H9 (cell line): ENCODE results near the gene RETSAT. TPM values are rescaled to one million over a fixed set of nuclear protein-coding genes. Genes with fewer than 3 reads are reported as not detected.

Source experiments
- DNase-seq: peaks from one replicate; pipeline ENCODE4 v3.0.0-alpha.2; 2017
- H2AFZ ChIP-seq: one replicate; pipeline ENCODE4 v1.6.1; 2013; ENCODE audit warnings: mild to moderate bottlenecking, low read length, control low read depth, moderate library complexity
- H2AK5ac ChIP-seq: 2 replicates; pipeline ENCODE4 v1.6.1; 2013; ENCODE audit warnings: low read length, control low read depth, mixed read lengths; ENCODE audit not compliant: insufficient read length
- H2BK120ac ChIP-seq: one replicate; pipeline ENCODE4 v1.6.1; 2013; ENCODE audit warnings: low read depth, mild to moderate bottlenecking, low read length, control low read depth, inconsistent platforms; ENCODE audit not compliant: poor library complexity, severe bottlenecking
- H2BK12ac ChIP-seq: 2 replicates; pipeline ENCODE4 v1.6.1; 2013; ENCODE audit warnings: low read length, control low read depth, mixed read lengths, low read depth; ENCODE audit not compliant: insufficient read length
- H2BK15ac ChIP-seq: 2 replicates; pipeline ENCODE4 v1.6.1; 2013; ENCODE audit warnings: low read depth, low read length, control low read depth
- H2BK20ac ChIP-seq: one replicate; pipeline ENCODE4 v1.6.1; 2013; ENCODE audit warnings: low read depth, mild to moderate bottlenecking, low read length, control low read depth, inconsistent platforms; ENCODE audit not compliant: poor library complexity, severe bottlenecking
- H2BK5ac ChIP-seq: 2 replicates; pipeline ENCODE4 v1.6.1; 2013; ENCODE audit warnings: low read length, control low read depth, mixed read lengths; ENCODE audit not compliant: insufficient read length
- H3K14ac ChIP-seq: 2 replicates; pipeline ENCODE4 v1.6.1; 2013; ENCODE audit warnings: low read length, control low read depth; ENCODE audit not compliant: insufficient read depth
- H3K18ac ChIP-seq: 2 replicates; pipeline ENCODE4 v1.6.1; 2013; ENCODE audit warnings: low read depth, mild to moderate bottlenecking, mixed read lengths, low read length, control low read depth; ENCODE audit not compliant: insufficient read length
- H3K23ac ChIP-seq: 2 replicates; pipeline ENCODE4 v1.6.1; 2013; ENCODE audit warnings: low read length, control low read depth, mixed read lengths, low read depth; ENCODE audit not compliant: insufficient read length
- H3K23me2 ChIP-seq: 2 replicates; pipeline ENCODE4 v1.6.1; 2013; ENCODE audit warnings: low read depth, mild to moderate bottlenecking, mixed read lengths, low read length, control low read depth; ENCODE audit not compliant: insufficient read length, poor library complexity, severe bottlenecking
- H3K27ac ChIP-seq: 2 replicates; pipeline ENCODE4 v1.5.1; 2013; ENCODE audit warnings: low read length, control low read depth, mixed read lengths, low read depth; ENCODE audit not compliant: insufficient read length
- H3K27me3 ChIP-seq: 2 replicates; pipeline ENCODE4 v1.6.1; 2013; ENCODE audit warnings: low read length, control low read depth, inconsistent platforms; ENCODE audit not compliant: insufficient read depth
- H3K4ac ChIP-seq: 2 replicates; pipeline ENCODE4 v1.6.1; 2013; ENCODE audit warnings: low read depth, mild to moderate bottlenecking, control low read depth, inconsistent platforms, low read length, moderate library complexity
- H3K4me1 ChIP-seq: 2 replicates; pipeline ENCODE4 v1.6.1; 2013; ENCODE audit warnings: low read length, control low read depth, inconsistent platforms; ENCODE audit not compliant: insufficient read depth
- H3K4me2 ChIP-seq: 2 replicates; pipeline ENCODE4 v1.6.1; 2013; ENCODE audit warnings: low read length, control low read depth, mixed read lengths; ENCODE audit not compliant: insufficient read length, insufficient read depth
- H3K56ac ChIP-seq: 2 replicates; pipeline ENCODE4 v1.6.1; 2013; ENCODE audit warnings: low read depth, mild to moderate bottlenecking, mixed read lengths, low read length, control low read depth; ENCODE audit not compliant: insufficient read length
- H3K79me1 ChIP-seq: 2 replicates; pipeline ENCODE4 v1.6.1; 2013; ENCODE audit warnings: low read depth, mild to moderate bottlenecking, moderate library complexity, low read length, control low read depth, inconsistent platforms; ENCODE audit not compliant: insufficient read depth, poor library complexity, severe bottlenecking
- H3K79me2 ChIP-seq: 2 replicates; pipeline ENCODE4 v1.6.1; 2013; ENCODE audit warnings: low read length, control low read depth, inconsistent platforms; ENCODE audit not compliant: insufficient read depth
- H3K9ac ChIP-seq: 2 replicates; pipeline ENCODE4 v1.6.1; 2013; ENCODE audit warnings: low read length, control low read depth, mixed read lengths; ENCODE audit not compliant: insufficient read length; ENCODE audit errors: extremely low read depth
- H3K9me3 ChIP-seq: one replicate; pipeline ENCODE4 v1.6.1; 2013; ENCODE audit warnings: low read depth, low read length, inconsistent platforms; ENCODE audit not compliant: control insufficient read depth
- H3T11ph ChIP-seq: one replicate; pipeline ENCODE4 v1.6.1; 2013; ENCODE audit warnings: mild to moderate bottlenecking, low read length, control low read depth, inconsistent platforms
- H4K20me1 ChIP-seq: one replicate; pipeline ENCODE4 v1.6.1; 2013; ENCODE audit not compliant: control insufficient read depth, insufficient read length, insufficient read depth
- H4K5ac ChIP-seq: 2 replicates; pipeline ENCODE4 v1.6.1; 2013; ENCODE audit warnings: low read depth, mild to moderate bottlenecking, mixed read lengths, low read length, control low read depth; ENCODE audit not compliant: insufficient read length
- H4K8ac ChIP-seq: replicated peaks from 2 replicates; pipeline ENCODE4 v1.6.1; 2013; ENCODE audit warnings: low read length, control low read depth, mixed read lengths, low read depth; ENCODE audit not compliant: insufficient read length
- H4K91ac ChIP-seq: 2 replicates; pipeline ENCODE4 v1.6.1; 2013; ENCODE audit warnings: low read depth, mild to moderate bottlenecking, moderate library complexity, mixed read lengths, low read length, control low read depth; ENCODE audit not compliant: insufficient read length
- H3K27ac Mint-ChIP-seq, 3 experiments: 2 replicates in 2 of 3; 3 replicates in 1 of 3; pipeline ENCODE4 v1.8.0; 2020 to 2021; ENCODE audit warnings: mixed read lengths in 3 of 3, mild to moderate bottlenecking in 1 of 3, moderate library complexity in 1 of 3
- H3K27me3 Mint-ChIP-seq: 2 replicates; pipeline ENCODE4 v1.8.0; 2021; ENCODE audit warnings: low read depth, mild to moderate bottlenecking, moderate library complexity, mixed read lengths
- H3K36me3 Mint-ChIP-seq, 3 experiments: 2 replicates in 2 of 3; 3 replicates in 1 of 3; pipeline ENCODE4 v1.8.0; 2020 to 2021; ENCODE audit warnings: low read depth in 3 of 3, mixed read lengths in 3 of 3; ENCODE audit not compliant: insufficient read depth in 1 of 3
- H3K4me1 Mint-ChIP-seq, 2 experiments: 2 replicates each; pipeline ENCODE4 v1.8.0; 2020; ENCODE audit warnings: mixed read lengths in 2 of 2
- H3K4me3 Mint-ChIP-seq, 2 experiments: 2 replicates in 1 of 2; 3 replicates in 1 of 2; pipeline ENCODE4 v1.8.0; 2020 to 2021; ENCODE audit warnings: mild to moderate bottlenecking in 2 of 2, mixed read lengths in 2 of 2, moderate library complexity in 1 of 2
- H3K9me3 Mint-ChIP-seq, 2 experiments: 2 replicates in 1 of 2; 3 replicates in 1 of 2; pipeline ENCODE4 v1.8.0; 2020; ENCODE audit warnings: mild to moderate bottlenecking in 2 of 2, mixed read lengths in 2 of 2, moderate library complexity in 1 of 2
- WGBS: extraction: QIAGEN DNeasy Blood & Tissue Kit; methylation state at CpG from one replicate; pipeline ENCODE4 v1.1.7; 2013; ENCODE audit warnings: missing lambda C conversion rate, low lambda C conversion rate, mixed read lengths; ENCODE audit not compliant: insufficient read length; ENCODE audit errors: extremely low coverage; 5-methylcytosine and 5-hydroxymethylcytosine counted together
- total RNA-seq: library from RNA; stranded (reverse); gene quantifications from 2 replicates; pipeline ENCODE4 v1.2.1, GENCODE V29; 2021
- TF ChIP-seq, protein P1 (sequence below): fragments of 200-600 bp; sonication (generic); conservative IDR thresholded peaks from 3 replicates; pipeline ENCODE4 v1.8.0; 2021; ENCODE audit warnings: antibody characterized with exemption, mild to moderate bottlenecking

The RETSAT gene
- total RNA-seq, 1 experiment from 2014 or later: 16.7 TPM

GRCh38 chr2:85390941-85391669 is 36.8 kb upstream of the RETSAT start:
- no peak overlapping the region for H3K9ac ChIP-seq
- no peak overlapping the region for H3K23ac ChIP-seq
- DNase-seq: peak; percentile 85
- H2BK5ac ChIP-seq: no peak overlapping the region
- H3K79me1 ChIP-seq: no peaks in the 10 kb centered on the region
- no peaks in the 10 kb centered on the region for H4K20me1 ChIP-seq
- no peak overlapping the region; the same call in 1 of the 2 replicates for H3K14ac ChIP-seq
- Mint-ChIP-seq H3K27ac (no peak overlapping the region), H3K36me3 (peaks cover 4 to 8% (median 7%) of the 10 kb centered on the region in 3 experiments; a peak in 5 of 7 replicates), H3K4me3 (no peak overlapping the region; a peak in 1 of 5 replicates), H3K4me1 (peaks cover 23 to 24% of the 10 kb centered on the region in 2 experiments), H3K27me3 (no peaks in the 10 kb centered on the region), H3K9me3 (no peaks in the 10 kb centered on the region)
- no peak overlapping the region for H3K4me2 ChIP-seq
- no peak overlapping the region for H3K18ac ChIP-seq
- no peak overlapping the region for H4K5ac ChIP-seq
- TF ChIP-seq, protein P1, sequence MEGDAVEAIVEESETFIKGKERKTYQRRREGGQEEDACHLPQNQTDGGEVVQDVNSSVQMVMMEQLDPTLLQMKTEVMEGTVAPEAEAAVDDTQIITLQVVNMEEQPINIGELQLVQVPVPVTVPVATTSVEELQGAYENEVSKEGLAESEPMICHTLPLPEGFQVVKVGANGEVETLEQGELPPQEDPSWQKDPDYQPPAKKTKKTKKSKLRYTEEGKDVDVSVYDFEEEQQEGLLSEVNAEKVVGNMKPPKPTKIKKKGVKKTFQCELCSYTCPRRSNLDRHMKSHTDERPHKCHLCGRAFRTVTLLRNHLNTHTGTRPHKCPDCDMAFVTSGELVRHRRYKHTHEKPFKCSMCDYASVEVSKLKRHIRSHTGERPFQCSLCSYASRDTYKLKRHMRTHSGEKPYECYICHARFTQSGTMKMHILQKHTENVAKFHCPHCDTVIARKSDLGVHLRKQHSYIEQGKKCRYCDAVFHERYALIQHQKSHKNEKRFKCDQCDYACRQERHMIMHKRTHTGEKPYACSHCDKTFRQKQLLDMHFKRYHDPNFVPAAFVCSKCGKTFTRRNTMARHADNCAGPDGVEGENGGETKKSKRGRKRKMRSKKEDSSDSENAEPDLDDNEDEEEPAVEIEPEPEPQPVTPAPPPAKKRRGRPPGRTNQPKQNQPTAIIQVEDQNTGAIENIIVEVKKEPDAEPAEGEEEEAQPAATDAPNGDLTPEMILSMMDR: peak; percentile 93
- H3K9me3 ChIP-seq: no peaks in the 10 kb centered on the region
- no peak overlapping the region for H3K56ac ChIP-seq
- no peak overlapping the region for H4K91ac ChIP-seq
- no peak overlapping the region for H4K8ac ChIP-seq
- no peaks in the 10 kb centered on the region for H3K23me2 ChIP-seq
- H2BK20ac ChIP-seq: no peak overlapping the region
- no peak overlapping the region for H3K27ac ChIP-seq
- WGBS: no CpG with 5 or more reads among the region's 11 CpGs
- no peak overlapping the region for H2AFZ ChIP-seq
- no peak overlapping the region for H3T11ph ChIP-seq
- H3K79me2 ChIP-seq: no peaks in the 10 kb centered on the region
- H3K27me3 ChIP-seq: no peaks in the 10 kb centered on the region
- H2AK5ac ChIP-seq: no peak overlapping the region
- no peaks in the 10 kb centered on the region for H3K4me1 ChIP-seq
- H2BK120ac ChIP-seq: no peak overlapping the region
- no peak overlapping the region for H2BK12ac ChIP-seq
- H2BK15ac ChIP-seq: no peak overlapping the region
- H3K4ac ChIP-seq: no peak overlapping the region
